ENCODE measurements around the gene SPEN. TPM values are rescaled to one million over a fixed set of nuclear protein-coding genes. Genes with fewer than 3 reads are reported as not detected.
A peak's percentile ranks its signal among the peaks of the same experiment; 100 is the strongest.

Gene SPEN
- total and polyA plus RNA-seq, 9 of the 15 experiments (the other 6 are each of a cell fraction or from before 2014, with no cell fraction given): 5.7 to 87.5 (median 27.2) TPM

DNA sequence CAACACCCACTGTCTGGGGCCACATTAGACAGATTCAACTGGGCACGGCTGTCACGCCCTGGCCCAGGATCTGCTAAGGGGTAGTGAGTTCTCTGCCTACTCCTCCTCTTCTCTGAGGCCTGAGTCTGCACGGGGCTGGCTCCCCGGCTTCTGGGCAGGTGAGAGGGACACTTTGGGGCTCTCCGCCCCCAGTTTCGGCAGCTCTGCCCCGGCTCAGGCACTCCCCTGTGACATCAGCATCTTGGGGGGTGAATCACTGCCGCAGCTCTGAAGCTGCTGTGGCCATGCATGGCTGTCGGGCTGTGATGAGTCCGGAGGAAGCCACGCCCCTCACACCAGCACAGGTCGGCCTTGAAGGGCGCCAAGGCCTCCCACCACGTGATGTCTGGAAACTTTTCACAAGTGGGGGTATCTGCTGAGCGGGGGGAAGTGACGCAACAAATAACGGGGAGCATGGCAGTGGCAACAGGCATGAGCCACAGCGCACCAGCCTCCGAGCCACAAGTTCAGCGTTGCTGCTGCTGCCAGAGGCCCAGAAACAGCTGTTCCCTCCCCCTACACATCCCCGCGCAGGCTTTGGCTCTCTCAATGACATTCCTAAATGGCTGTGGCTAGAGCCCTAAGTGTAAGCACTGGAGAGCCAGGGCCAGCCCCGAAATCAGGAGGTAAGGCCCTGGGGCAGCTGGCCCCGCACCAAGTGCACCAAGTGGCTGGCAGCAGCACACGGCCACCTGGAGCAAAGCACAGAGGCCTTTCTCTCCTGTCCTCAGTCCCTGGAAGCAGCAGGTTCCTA, 102.1 kb downstream of the SPEN start (continued):
- TF ChIP-seq E2F3 (CRISPR knock-in tag; IDR thresholded peaks at IDR 0.05): no peak
- no peak for TF ChIP-seq NCOA1 (IDR thresholded peaks at IDR 0.05; ENCODE audit: low read depth)
- TF ChIP-seq JUN (IDR thresholded peaks at IDR 0.05; ENCODE audit: borderline replicate concordance, low read depth, low read length): peak; percentile 93
- TF ChIP-seq JUN (CRISPR knock-in tag; IDR thresholded peaks at IDR 0.05; ENCODE audit: borderline replicate concordance): peak; percentile 92
- TF ChIP-seq EWSR1 (IDR thresholded peaks at IDR 0.05; ENCODE audit: borderline replicate concordance, low read depth, partially characterized antibody): no peak
- TF ChIP-seq, protein P1, sequence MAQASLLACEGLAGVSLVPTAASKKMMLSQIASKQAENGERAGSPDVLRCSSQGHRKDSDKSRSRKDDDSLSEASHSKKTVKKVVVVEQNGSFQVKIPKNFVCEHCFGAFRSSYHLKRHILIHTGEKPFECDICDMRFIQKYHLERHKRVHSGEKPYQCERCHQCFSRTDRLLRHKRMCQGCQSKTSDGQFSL (CRISPR knock-in tag; IDR thresholded peaks at IDR 0.05): 0 out of 2 replicates have a peak, but pooled peaks have one; percentile 57
- TF ChIP-seq, protein P1 (tag; IDR thresholded peaks at IDR 0.05): 0 out of 4 replicates have a peak, but pooled peaks of 1 of the 2 experiments have one; percentile 21
- peak; percentile 95 for TF ChIP-seq SMAD4 (CRISPR knock-in tag; conservative IDR thresholded peaks at IDR 0.05)
- peak; percentile 73 for TF ChIP-seq EP400 (IDR thresholded peaks at IDR 0.05)
- no peak for TF ChIP-seq ZNF23 (CRISPR knock-in tag; IDR thresholded peaks at IDR 0.05)
- no peak for TF ChIP-seq ELK3 (CRISPR knock-in tag; IDR thresholded peaks at IDR 0.05)
- TF ChIP-seq PRDM10 (IDR thresholded peaks at IDR 0.05; ENCODE audit: partially characterized antibody): no peak
- peak; percentile 90 for TF ChIP-seq CREM (IDR thresholded peaks at IDR 0.05; ENCODE audit: low read depth)
- no peak for TF ChIP-seq ZNF133 (CRISPR knock-in tag; IDR thresholded peaks at IDR 0.05)
- TF ChIP-seq CSDE1 (IDR thresholded peaks at IDR 0.05): no peak
- TF ChIP-seq YY1 (IDR thresholded peaks at IDR 0.05; ENCODE audit: borderline replicate concordance in 1 of 3, control insufficient read depth in 1 of 3, extremely low read depth in 1 of 3, insufficient read depth in 3 of 3, insufficient read length in 1 of 3, insufficient replicate concordance in 2 of 3, low read depth in 1 of 3, low read length in 2 of 3): peak in 2 of 3 experiments; percentile 57 to 84
- peak; percentile 75 to 91 for TF ChIP-seq E2F6 (IDR thresholded peaks at IDR 0.05; ENCODE audit: borderline replicate concordance in 1 of 2, extremely low read depth in 1 of 2, insufficient read depth in 1 of 2, insufficient read length in 1 of 2, low read depth in 1 of 2, low read length in 1 of 2, poor library complexity in 1 of 2, severe bottlenecking in 1 of 2)
- no peak for TF ChIP-seq ZNF146 (CRISPR knock-in tag; IDR thresholded peaks at IDR 0.05; ENCODE audit: unreplicated experiment)
- peak; percentile 78; the same call in 1 of the 2 replicates for TF ChIP-seq BRD4 (IDR thresholded peaks at IDR 0.05)
- TF ChIP-seq SP2 (IDR thresholded peaks at IDR 0.05; ENCODE audit: extremely low read depth, low read depth, low read length, poor library complexity, severe bottlenecking): no peak

Measured in K562 (cell line).